A549 (cell line): ENCODE results near the gene E2F6. TPM values are rescaled to one million over a fixed set of nuclear protein-coding genes. Genes with fewer than 3 reads are reported as not detected.
A peak's percentile ranks its signal among the peaks of the same experiment; 100 is the strongest.

Experiments
- ATAC-seq, 2 experiments: fragments of 200-7000 bp in 1 of 2; fragments of >200 bp in 1 of 2; cut with Nextera tagmentation in 1 of 2; cut with Tn5 transposase in 1 of 2; 3 replicates each; pipeline versions ENCODE4 v1.8.0 to v1.9.1; 2018 to 2020; ENCODE audit warnings: mild to moderate bottlenecking in 1 of 2, moderate library complexity in 1 of 2
- CTCF ChIA-PET: fragments of 300-600 bp; sonication (Branson Sonifier 250); formaldehyde crosslinking; extraction: SDS; loops from one replicate; lab custom pipeline; 2021; ENCODE audit warnings: antibody characterized with exemption, inconsistent platforms; lab: Yijun Ruan, JAX
- POLR2A ChIA-PET: fragments of 350-600 bp; formaldehyde crosslinking; extraction: SDS; loops from one replicate; lab custom pipeline; 2021; ENCODE audit warnings: antibody characterized with exemption, inconsistent platforms; lab: Yijun Ruan, JAX
- DNase-seq, 2 experiments: peaks; one replicate each; pipeline versions ENCODE4 v3.0.0 to v3.0.0-alpha.2; 2011 to 2016; ENCODE audit warnings: low read depth in 1 of 2, low spot score in 1 of 2
- FAIRE-seq: peaks from 2 replicates; lab custom pipeline; 2011; peaks lifted over from hg19 to GRCh38; lab: Jason Lieb, UNC
- H3K27ac ChIP-seq, 2 experiments: fragments of >200 bp; sonication (Bioruptor Twin); formaldehyde crosslinking; 3 replicates each; pipeline ENCODE4 v1.5.1; 2016 to 2017
- H3K4me1 ChIP-seq: fragments of >200 bp; sonication (Bioruptor Twin); formaldehyde crosslinking; 3 replicates; pipeline ENCODE4 v1.6.1; 2016
- H3K4me2 ChIP-seq: fragments of >200 bp; sonication (Bioruptor Twin); formaldehyde crosslinking; 3 replicates; pipeline ENCODE4 v1.6.1; 2016
- H3K4me3 ChIP-seq: fragments of >200 bp; sonication (Bioruptor Twin); formaldehyde crosslinking; 3 replicates; pipeline ENCODE4 v1.5.1; 2016
- H3K9me3 ChIP-seq: fragments of >200 bp; sonication (Bioruptor Twin); formaldehyde crosslinking; 3 replicates; pipeline ENCODE4 v1.6.1; 2016
- ATOH8 ChIP-seq: fragments of 250-450 bp; sonication (Bioruptor Pico); IDR thresholded peaks from 2 replicates; pipeline ENCODE4 v1.5.0; 2020; ENCODE audit warnings: low read depth, mild to moderate bottlenecking, moderate library complexity
- BCL3 ChIP-seq: fragments of >200 bp; sonication (Bioruptor Twin); formaldehyde crosslinking; IDR thresholded peaks from 3 replicates; pipeline ENCODE4 v1.6.1; 2016
- CTCF ChIP-seq: fragments of >200 bp; sonication (Bioruptor Twin); formaldehyde crosslinking; IDR thresholded peaks from 3 replicates; pipeline ENCODE4 v1.5.1; 2016
- E2F6 ChIP-seq: IDR thresholded peaks from 2 replicates; pipeline ENCODE4 v1.6.1; 2012; ENCODE audit warnings: low read depth, borderline replicate concordance
- FOSL2 ChIP-seq, 2 experiments: fragments of 450-650 bp in 1 of 2; fragments of >200 bp in 1 of 2; sonication (Bioruptor Twin) in 1 of 2; formaldehyde crosslinking; IDR thresholded peaks; 2 replicates each; pipeline versions ENCODE4 v1.5.0 to v1.6.1; 2016 to 2020; ENCODE audit warnings: mild to moderate bottlenecking in 1 of 2, moderate library complexity in 1 of 2
- KDM5A ChIP-seq: fragments of 200-600 bp; sonication (generic); IDR thresholded peaks from 2 replicates; pipeline ENCODE4 v1.6.1; 2016; ENCODE audit warnings: antibody characterized with exemption, mild to moderate bottlenecking
- MAX ChIP-seq: IDR thresholded peaks from 2 replicates; pipeline ENCODE4 v1.6.1; 2012
- MAZ ChIP-seq: fragments of 150-350 bp; IDR thresholded peaks from 2 replicates; pipeline ENCODE4 v1.6.1; 2014; ENCODE audit warnings: antibody characterized with exemption, low read depth, low read length, borderline replicate concordance
- NR3C1 ChIP-seq: fragments of >200 bp; sonication (Bioruptor Twin); formaldehyde crosslinking; IDR thresholded peaks from 3 replicates; pipeline ENCODE4 v1.6.1; 2017
- RAD21 ChIP-seq, 2 experiments: fragments of >200 bp in 1 of 2; sonication (Bioruptor Twin) in 1 of 2; formaldehyde crosslinking in 1 of 2; IDR thresholded peaks in 1 of 2; conservative IDR thresholded peaks in 1 of 2; 2 replicates in 1 of 2; 3 replicates in 1 of 2; pipeline ENCODE4 v1.6.1; 2012 to 2018; ENCODE audit warnings: inconsistent platforms in 1 of 2
- REST ChIP-seq: fragments of 200-600 bp; sonication (generic); IDR thresholded peaks from 2 replicates; pipeline ENCODE4 v1.6.1; 2016; ENCODE audit warnings: antibody characterized with exemption, mild to moderate bottlenecking, moderate library complexity
- ZSCAN20 ChIP-seq: fragments of 250-450 bp; sonication (Bioruptor Pico); IDR thresholded peaks from 2 replicates; pipeline ENCODE4 v1.8.0; 2022; ENCODE audit warnings: mild to moderate bottlenecking, moderate library complexity
- WGBS: methylation state at CpG from one replicate; pipeline ENCODE4 v1.1.6; 2017; ENCODE audit errors: missing lambda C conversion rate; 5-methylcytosine and 5-hydroxymethylcytosine counted together
- polyA plus RNA-seq, 4 experiments: library from polyadenylated mRNA; depleted of rRNA in 3 of 4; stranded (reverse); fragments of >200 nt; fragmentation: RNase III in 1 of 4; extraction: RNeasy Plus Mini Kit Qiagen cat#74134 plus additional on column Dnase treatment in 1 of 4; gene quantifications; 2 replicates in 3 of 4; 3 replicates in 1 of 4; pipeline ENCODE4 v1.2.3, GENCODE V29; 2011 to 2017

E2F6 gene
- polyA plus RNA-seq, 2 of the 4 experiments (the other 2 are of a cell fraction): 34.3 to 41.7 TPM

GRCh38 chr2:11482473-11483035 lies 16.6 kb upstream of the E2F6 start:
- H3K27ac ChIP-seq: peak overlapping the region; percentile 79 to 89
- no CpG with 5 or more reads among the region's 70 CpGs for WGBS

More at GRCh38 chr2:11482473-11483035, 16.6 kb upstream of the E2F6 start:
- POLR2A ChIA-PET: interaction anchor here (1.9 kb wide), 1 partner anchor 17 kb away, joined by 6 read pairs; the partner anchor contains the start of gene E2F6
- ATAC-seq: peak; percentile 11 to 58
- peak overlapping the region; percentile 98 for H3K4me2 ChIP-seq
- TF ChIP-seq MAZ: no peak
- TF ChIP-seq ATOH8 (CRISPR knock-in tag): no peak
- no peak for TF ChIP-seq FOSL2 (IDR thresholded peaks at IDR 0.05)
- TF ChIP-seq FOSL2 (CRISPR knock-in tag; IDR thresholded peaks at IDR 0.05): no peak
- TF ChIP-seq REST: no peak
- no peak for TF ChIP-seq KDM5A
- TF ChIP-seq RAD21 (conservative IDR thresholded peaks at IDR 0.05 in 1 of 2, IDR thresholded peaks at IDR 0.05 in 1 of 2): no peak
- no peak for TF ChIP-seq NR3C1
- no peak for TF ChIP-seq CTCF
- TF ChIP-seq ZSCAN20 (CRISPR knock-in tag): no peak
- TF ChIP-seq BCL3: no peak
- no peak for TF ChIP-seq E2F6
- TF ChIP-seq MAX: no peak
- TF ChIP-seq, all 56 proteins: peak for 0
- DNase-seq: no peak
- Histone ChIP-seq H3K4me3 (peak overlapping the region; percentile 73), H3K4me1 (no peaks in the 10 kb centered on the region), H3K9me3 (no peaks in the 10 kb centered on the region)
- CTCF ChIA-PET: interaction anchor here (2.1 to 12.4 kb wide), 2 partner anchors 9 to 101 kb away, joined by 10 to 350 read pairs; no protein-coding TSS in a partner anchor
- FAIRE-seq: no peak
